ENCODE results near the gene SAFB2. TPM values are rescaled to one million over a fixed set of nuclear protein-coding genes. Genes with fewer than 3 reads are reported as not detected.

Gene SAFB2
- total RNA-seq, 1 experiment from 2014 or later = 76.1 TPM

- Histone ChIP-seq H4K91ac (ENCODE audit: insufficient read length, low read depth, low read length) (no peak overlapping the region), H2BK20ac (ENCODE audit: low read depth, low read length, poor library complexity, severe bottlenecking) (no peak overlapping the region), H3K23ac (ENCODE audit: insufficient read length, low read depth, low read length) (no peak overlapping the region), H2BK5ac (ENCODE audit: insufficient read length, low read length) (no peak overlapping the region), H3K9me3 (ENCODE audit: control insufficient read depth, low read depth, low read length) (no peaks in the 10 kb centered on the region), H4K5ac (ENCODE audit: insufficient read length, low read depth, low read length) (no peak overlapping the region), H3K56ac (ENCODE audit: insufficient read length, low read depth, low read length) (no peak overlapping the region), H3K4me1 (ENCODE audit: insufficient read depth, low read length) (no peaks in the 10 kb centered on the region; the same call in 1 of the 2 replicates), H2BK15ac (ENCODE audit: low read depth, low read length) (no peak overlapping the region), H3K14ac (ENCODE audit: insufficient read depth, low read length) (no peak overlapping the region), H3K4ac (ENCODE audit: low read depth, low read length) (no peak overlapping the region), H2AK5ac (ENCODE audit: insufficient read length, low read length) (no peak overlapping the region), H2AFZ (ENCODE audit: low read length) (no peak overlapping the region), H3K27ac (ENCODE audit: insufficient read length, low read depth, low read length) (no peak overlapping the region), H3K9ac (ENCODE audit: extremely low read depth, insufficient read length, low read length) (no peak overlapping the region), H2BK12ac (ENCODE audit: insufficient read length, low read depth, low read length) (no peak overlapping the region), H3K4me2 (ENCODE audit: insufficient read depth, insufficient read length, low read length) (peak overlapping the region; percentile 58), H4K8ac (replicated peaks; ENCODE audit: insufficient read length, low read depth, low read length) (no peak overlapping the region), H3K18ac (ENCODE audit: insufficient read length, low read depth, low read length) (no peak overlapping the region), H3K79me2 (ENCODE audit: insufficient read depth, low read length) (peaks cover 52% of the 10 kb centered on the region), H4K20me1 (ENCODE audit: control insufficient read depth, insufficient read depth, insufficient read length) (no peaks in the 10 kb centered on the region), H3K27me3 (ENCODE audit: insufficient read depth, low read length) (no peaks in the 10 kb centered on the region), H3K23me2 (ENCODE audit: insufficient read length, low read depth, low read length, poor library complexity, severe bottlenecking) (peaks cover 14% of the 10 kb centered on the region), H3K79me1 (ENCODE audit: insufficient read depth, low read depth, low read length, poor library complexity, severe bottlenecking) (peaks cover 14% of the 10 kb centered on the region), H3T11ph (ENCODE audit: low read length) (no peak overlapping the region), H2BK120ac (ENCODE audit: low read depth, low read length, poor library complexity, severe bottlenecking) (no peak overlapping the region)
- Mint-ChIP-seq H3K27ac (peak overlapping the region in 2 of 3 experiments; percentile 32 to 40; a peak in 2 of 7 replicates), H3K4me3 (peak overlapping the region; percentile 100), H3K36me3 (ENCODE audit: insufficient read depth in 1 of 3, low read depth in 3 of 3) (peaks cover 44 to 78% (median 64%) of the 10 kb centered on the region in 3 experiments), H3K4me1 (peaks cover 28 to 30% of the 10 kb centered on the region in 2 experiments), H3K27me3 (ENCODE audit: low read depth) (peaks cover 4% of the 10 kb centered on the region; the same call in 1 of the 2 replicates), H3K9me3 (peaks cover 0 to 3% of the 10 kb centered on the region in 2 experiments; a peak in 3 of 5 replicates)
- WGBS (ENCODE audit: extremely low coverage, insufficient read length, low lambda C conversion rate) = no CpG with 5 or more reads among the region's 14 CpGs
- no peak for DNase-seq
- no peak for TF ChIP-seq CTCF (conservative IDR thresholded peaks at IDR 0.05)
Measured at GRCh38 chr19:5621311-5621944, 1.1 kb downstream of the SAFB2 start.
